Measurements from ENCODE around the gene SEMG1. TPM values are rescaled to one million over a fixed set of nuclear protein-coding genes. Genes with fewer than 3 reads are reported as not detected.

SEMG1 gene
- total and polyA plus RNA-seq, 9 donors = not detected

- Histone ChIP-seq H3K4me3 (ENCODE audit: low read length) (no peak overlapping the region), H3K4me1 (ENCODE audit: control insufficient read depth, insufficient read depth, low read length) (no peaks in the 10 kb centered on the region), H3K27ac (ENCODE audit: low read length) (no peak overlapping the region), H3K27me3 (ENCODE audit: control insufficient read depth, insufficient read depth, low read length) (no peaks in the 10 kb centered on the region), H3K9me3 (replicated peaks; ENCODE audit: control insufficient read depth, low read depth, low read length) (no peaks in the 10 kb centered on the region), H3K36me3 (ENCODE audit: control insufficient read depth, insufficient read depth, low read length) (no peaks in the 10 kb centered on the region)
- WGBS (ENCODE audit: insufficient coverage) = no CpG with 5 or more reads among the region's 2 CpGs
- no peak for DNase-seq
These were observed 23.7 kb upstream of the SEMG1 start for GRCh38 chr20:45183084-45183483.

DNA sequence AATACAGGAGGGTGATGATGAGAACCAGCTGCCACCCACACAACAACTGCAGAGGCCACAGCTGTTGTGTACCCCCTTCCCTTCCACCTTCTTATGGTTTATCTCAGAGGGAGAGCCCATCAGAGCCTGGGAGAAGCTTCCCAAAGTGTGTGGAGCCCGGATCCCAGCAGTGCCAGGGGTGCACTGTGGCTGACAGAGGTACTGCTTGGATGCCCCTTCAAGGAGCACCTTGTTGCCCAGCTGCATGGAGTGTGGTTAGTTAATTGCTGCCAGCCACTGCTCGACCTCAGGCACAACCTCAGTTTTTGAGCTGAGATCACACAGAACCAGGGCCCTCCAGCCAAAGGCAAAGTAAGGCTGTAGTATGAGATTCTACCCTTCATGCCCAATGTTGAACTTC lies 19.1 kb upstream of the SEMG1 start:
- Histone ChIP-seq H3K4me3 (ENCODE audit: low read length) (no peak overlapping the region), H3K27ac (ENCODE audit: low read length) (no peak overlapping the region), H3K9me3 (replicated peaks; ENCODE audit: control insufficient read depth, low read depth, low read length) (no peaks in the 10 kb centered on the region), H3K27me3 (ENCODE audit: control insufficient read depth, insufficient read depth, low read length) (no peaks in the 10 kb centered on the region), H3K36me3 (ENCODE audit: control insufficient read depth, insufficient read depth, low read length) (no peaks in the 10 kb centered on the region), H3K4me1 (ENCODE audit: control insufficient read depth, insufficient read depth, low read length) (no peaks in the 10 kb centered on the region)
- 67% methylated on average over 1 of the region's 2 CpGs for WGBS (ENCODE audit: insufficient coverage)
- no peak for DNase-seq

DNA sequence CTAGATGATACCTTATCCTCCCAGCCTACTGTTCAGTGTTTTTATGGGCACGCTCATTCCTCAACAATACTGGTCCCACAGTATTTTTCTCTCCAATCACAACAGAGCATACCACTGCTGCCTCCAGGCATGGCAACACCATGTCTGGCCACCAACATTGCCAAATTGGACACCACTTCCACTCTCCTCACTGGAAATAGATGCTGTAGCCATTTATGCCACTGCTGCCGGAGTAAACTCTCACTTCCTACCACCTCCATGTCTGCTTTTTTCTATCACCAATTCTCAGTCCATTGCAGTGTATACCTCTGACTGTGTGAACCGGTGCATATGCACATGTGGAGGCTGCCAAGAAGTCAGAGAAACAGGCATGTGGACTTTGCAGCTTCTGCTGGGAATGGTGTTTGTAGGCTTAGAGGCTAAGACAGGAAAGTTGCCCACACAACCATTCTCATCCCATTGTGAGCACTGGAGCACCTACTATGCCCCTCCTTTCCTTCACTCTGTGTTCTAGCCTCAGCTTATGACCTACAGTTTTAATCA lies 17.7 kb upstream of the SEMG1 start:
- Histone ChIP-seq H3K4me1 (ENCODE audit: control insufficient read depth, insufficient read depth, low read length) (no peaks in the 10 kb centered on the region), H3K27ac (ENCODE audit: low read length) (no peak overlapping the region), H3K9me3 (replicated peaks; ENCODE audit: control insufficient read depth, low read depth, low read length) (no peaks in the 10 kb centered on the region), H3K36me3 (ENCODE audit: control insufficient read depth, insufficient read depth, low read length) (no peaks in the 10 kb centered on the region), H3K4me3 (ENCODE audit: low read length) (no peak overlapping the region), H3K27me3 (ENCODE audit: control insufficient read depth, insufficient read depth, low read length) (no peaks in the 10 kb centered on the region)
- no peak for DNase-seq
- 94% methylated on average over 2 of the region's 3 CpGs for WGBS (ENCODE audit: insufficient coverage)

DNA sequence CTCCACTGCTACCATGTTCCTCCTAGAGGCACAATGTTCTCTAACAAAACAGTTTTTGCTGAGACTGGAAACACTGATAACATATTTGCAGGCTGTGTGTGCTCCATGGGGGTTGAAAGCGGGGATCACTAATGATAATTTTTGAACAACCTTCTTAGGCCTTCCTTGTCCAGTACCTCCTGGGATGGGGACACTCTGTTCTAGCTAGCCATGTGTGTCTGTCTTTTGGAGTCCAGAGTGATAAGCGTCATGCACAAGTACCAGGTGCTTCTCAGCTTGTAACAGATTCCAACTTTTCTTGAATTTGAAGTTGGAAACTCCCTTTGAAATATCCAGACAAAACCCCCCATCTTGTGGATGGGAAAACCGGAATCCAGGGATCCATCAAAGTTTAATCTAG lies 17.0 kb upstream of the SEMG1 start:
- no peaks in the 10 kb centered on the region for H3K36me3 ChIP-seq (ENCODE audit: control insufficient read depth, insufficient read depth, low read length)
- WGBS (ENCODE audit: insufficient coverage) = 80% methylated on average over 1 of the region's 3 CpGs
- DNase-seq = no peak
- H3K4me1 ChIP-seq (ENCODE audit: control insufficient read depth, insufficient read depth, low read length) = no peaks in the 10 kb centered on the region
- H3K9me3 ChIP-seq (replicated peaks; ENCODE audit: control insufficient read depth, low read depth, low read length) = no peaks in the 10 kb centered on the region
- no peaks in the 10 kb centered on the region for H3K27me3 ChIP-seq (ENCODE audit: control insufficient read depth, insufficient read depth, low read length)
- H3K4me3 ChIP-seq (ENCODE audit: low read length) = no peak overlapping the region
- H3K27ac ChIP-seq (ENCODE audit: low read length) = no peak overlapping the region

GRCh38 chr20:45191926-45192325 lies 14.9 kb upstream of the SEMG1 start:
- Histone ChIP-seq H3K27ac (ENCODE audit: low read length) (no peak overlapping the region), H3K27me3 (ENCODE audit: control insufficient read depth, insufficient read depth, low read length) (no peaks in the 10 kb centered on the region), H3K9me3 (replicated peaks; ENCODE audit: control insufficient read depth, low read depth, low read length) (no peaks in the 10 kb centered on the region), H3K36me3 (ENCODE audit: control insufficient read depth, insufficient read depth, low read length) (no peaks in the 10 kb centered on the region), H3K4me1 (ENCODE audit: control insufficient read depth, insufficient read depth, low read length) (no peaks in the 10 kb centered on the region), H3K4me3 (ENCODE audit: low read length) (no peak overlapping the region)
- DNase-seq = no peak
- 54% methylated on average over 2 of the region's 3 CpGs for WGBS (ENCODE audit: insufficient coverage)

- no CpG with 5 or more reads among the region's 2 CpGs for WGBS (ENCODE audit: insufficient coverage)
- Histone ChIP-seq H3K4me1 (ENCODE audit: control insufficient read depth, insufficient read depth, low read length) (no peaks in the 10 kb centered on the region), H3K4me3 (ENCODE audit: low read length) (no peak overlapping the region), H3K9me3 (replicated peaks; ENCODE audit: control insufficient read depth, low read depth, low read length) (no peaks in the 10 kb centered on the region), H3K27me3 (ENCODE audit: control insufficient read depth, insufficient read depth, low read length) (no peaks in the 10 kb centered on the region), H3K27ac (ENCODE audit: low read length) (no peak overlapping the region), H3K36me3 (ENCODE audit: control insufficient read depth, insufficient read depth, low read length) (no peaks in the 10 kb centered on the region)
- no peak for DNase-seq
These were observed 13.5 kb upstream of the SEMG1 start for GRCh38 chr20:45193331-45193730.

DNA sequence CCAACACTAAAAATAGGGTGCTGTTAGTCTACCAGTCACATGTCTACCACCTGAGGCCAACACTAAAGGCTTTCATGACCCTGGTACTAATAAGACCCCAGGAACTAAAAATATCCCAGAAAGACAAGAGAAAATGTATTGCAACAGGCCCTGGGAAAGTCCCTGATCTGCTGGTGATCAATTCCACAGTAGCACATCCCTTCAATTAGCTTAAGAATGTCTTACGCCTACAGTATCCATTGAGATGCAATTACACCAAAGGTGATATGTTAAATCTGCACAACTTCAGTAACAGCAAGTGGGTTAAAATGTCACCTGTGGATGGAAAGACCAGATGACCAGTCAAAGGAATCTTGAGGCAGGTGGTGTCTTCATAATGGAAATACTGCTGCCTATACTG lies 3.1 kb downstream of the SEMG1 start:
- H3K4me3 ChIP-seq (ENCODE audit: low read length) = no peak overlapping the region
- no peak for DNase-seq
- no CpG with 5 or more reads among the region's 1 CpG for WGBS (ENCODE audit: insufficient coverage)
- no peaks in the 10 kb centered on the region for H3K36me3 ChIP-seq (ENCODE audit: control insufficient read depth, insufficient read depth, low read length)
- H3K4me1 ChIP-seq (ENCODE audit: control insufficient read depth, insufficient read depth, low read length) = no peaks in the 10 kb centered on the region
- no peaks in the 10 kb centered on the region for H3K27me3 ChIP-seq (ENCODE audit: control insufficient read depth, insufficient read depth, low read length)
- H3K9me3 ChIP-seq (replicated peaks; ENCODE audit: control insufficient read depth, low read depth, low read length) = no peaks in the 10 kb centered on the region
- no peak overlapping the region for H3K27ac ChIP-seq (ENCODE audit: low read length)

DNA sequence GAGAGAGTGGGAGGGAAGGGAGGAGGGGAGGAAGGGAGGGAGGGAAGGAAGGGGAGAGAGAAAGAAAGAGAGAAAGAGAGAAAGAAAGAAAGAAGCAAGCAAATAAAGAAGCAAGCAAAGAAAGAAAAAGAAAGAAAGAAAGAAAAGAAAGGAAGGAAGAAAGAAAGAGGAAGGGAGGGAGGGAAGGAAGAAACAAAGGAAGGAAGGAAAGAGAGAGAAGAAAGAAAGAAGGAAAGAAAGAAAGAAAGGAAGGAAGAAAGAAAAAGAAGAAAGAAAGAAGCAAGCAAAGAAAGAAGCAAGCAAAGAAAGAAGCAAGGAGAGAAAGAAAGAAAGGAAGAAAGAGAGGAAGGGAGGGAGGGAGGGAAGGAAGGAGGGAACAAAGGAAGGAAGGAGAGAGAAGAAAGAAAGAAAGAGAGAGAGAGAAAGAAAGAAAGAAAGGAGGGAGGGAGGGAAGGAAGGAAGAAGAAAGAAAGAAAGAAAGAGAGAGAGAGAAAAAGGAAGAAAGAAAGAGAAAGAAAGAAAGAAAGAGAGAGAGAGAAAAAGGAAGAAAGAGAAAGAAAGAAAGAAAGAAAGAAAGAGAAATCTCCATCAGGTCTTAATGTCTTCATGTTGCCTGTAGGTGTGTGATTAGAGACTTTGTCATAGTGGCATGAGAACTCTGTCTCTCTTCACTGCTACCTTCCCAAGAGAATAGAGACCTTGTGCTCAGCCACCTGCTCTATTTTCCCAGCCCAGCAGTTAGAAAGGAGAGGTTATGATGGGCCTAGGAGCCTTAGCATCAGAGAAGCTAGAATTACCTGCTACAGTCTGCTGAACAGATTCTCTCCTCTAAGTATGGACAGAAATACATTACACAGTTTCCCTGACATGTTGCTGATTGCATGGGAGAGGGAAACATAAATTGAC lies 5.0 kb downstream of the SEMG1 start:
- Histone ChIP-seq H3K27me3 (ENCODE audit: control insufficient read depth, insufficient read depth, low read length) (no peaks in the 10 kb centered on the region), H3K4me3 (ENCODE audit: low read length) (no peak overlapping the region), H3K4me1 (ENCODE audit: control insufficient read depth, insufficient read depth, low read length) (no peaks in the 10 kb centered on the region), H3K36me3 (ENCODE audit: control insufficient read depth, insufficient read depth, low read length) (no peaks in the 10 kb centered on the region), H3K27ac (ENCODE audit: low read length) (no peak overlapping the region), H3K9me3 (replicated peaks; ENCODE audit: control insufficient read depth, low read depth, low read length) (no peaks in the 10 kb centered on the region)
- DNase-seq = no peak

- DNase-seq = no peak
- Histone ChIP-seq H3K9me3 (replicated peaks; ENCODE audit: control insufficient read depth, low read depth, low read length) (no peaks in the 10 kb centered on the region), H3K4me3 (ENCODE audit: low read length) (no peak overlapping the region), H3K27ac (ENCODE audit: low read length) (no peak overlapping the region), H3K36me3 (ENCODE audit: control insufficient read depth, insufficient read depth, low read length) (no peaks in the 10 kb centered on the region), H3K4me1 (ENCODE audit: control insufficient read depth, insufficient read depth, low read length) (no peaks in the 10 kb centered on the region), H3K27me3 (ENCODE audit: control insufficient read depth, insufficient read depth, low read length) (no peaks in the 10 kb centered on the region)
- no CpG with 5 or more reads among the region's 3 CpGs for WGBS (ENCODE audit: insufficient coverage)
These were observed 6.0 kb downstream of the SEMG1 start for GRCh38 chr20:45212836-45213235.

DNA sequence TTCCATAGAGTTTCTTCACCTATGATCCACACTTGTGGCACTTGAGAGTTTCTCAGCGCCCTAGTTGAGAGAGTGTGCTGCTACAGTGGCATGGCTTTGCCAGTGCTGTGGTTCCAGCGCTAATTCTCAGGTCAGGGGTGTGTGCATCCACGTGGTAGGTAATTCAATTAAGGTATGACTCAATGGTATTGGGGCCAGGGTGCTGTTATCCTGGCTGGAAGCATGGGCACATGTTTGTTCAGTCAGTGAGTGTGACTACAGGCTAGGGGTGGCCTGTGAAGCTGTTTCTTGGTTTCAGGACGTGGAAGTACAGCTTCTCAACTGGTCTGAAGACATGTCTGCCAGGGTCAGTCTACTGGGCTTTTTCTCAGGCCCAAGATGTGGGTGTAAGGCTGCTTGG lies 11.3 kb downstream of the SEMG1 start:
- 65% methylated on average over 3 of the region's 4 CpGs for WGBS (ENCODE audit: insufficient coverage)

More for the DNA sequence above, 11.3 kb downstream of the SEMG1 start:
- Histone ChIP-seq H3K9me3 (replicated peaks; ENCODE audit: control insufficient read depth, low read depth, low read length) (no peaks in the 10 kb centered on the region), H3K27ac (ENCODE audit: low read length) (no peak overlapping the region), H3K36me3 (ENCODE audit: control insufficient read depth, insufficient read depth, low read length) (no peaks in the 10 kb centered on the region), H3K4me3 (ENCODE audit: low read length) (no peak overlapping the region), H3K4me1 (ENCODE audit: control insufficient read depth, insufficient read depth, low read length) (no peaks in the 10 kb centered on the region), H3K27me3 (ENCODE audit: control insufficient read depth, insufficient read depth, low read length) (no peaks in the 10 kb centered on the region)
- no peak for DNase-seq
